ENCODE data around the gene MAML2. TPM values are rescaled to one million over a fixed set of nuclear protein-coding genes. Genes with fewer than 3 reads are reported as not detected.
A peak's percentile ranks its signal among the peaks of the same experiment; 100 is the strongest.
"Not testable (repeated sequence)": the region's sequence is repeated elsewhere in the genome, so short reads cannot be mapped to it uniquely, and the experiment has no call there.

Gene MAML2
- total RNA-seq, 2 experiments from 2014 or later = 19.2 to 19.3 TPM

GRCh38 chr11:96272529-96273222 lies 70.3 kb downstream of the MAML2 start:
- DNase-seq = no peak
- ChIA-PET CTCF (no interaction called here), POLR2A (no interaction called here)
- H3K4me1 Mint-ChIP-seq = peaks cover 28% of the 10 kb centered on the region
- H3K9me3 Mint-ChIP-seq = peaks cover 4% of the 10 kb centered on the region
- peaks cover 45% of the 10 kb centered on the region for H3K36me3 Mint-ChIP-seq (ENCODE audit: low read depth)
- no peak overlapping the region for H3K27ac Mint-ChIP-seq
- no peaks in the 10 kb centered on the region for H3K27me3 Mint-ChIP-seq
- no peak overlapping the region for H3K4me3 Mint-ChIP-seq

- no peak for DNase-seq
- H3K9me3 Mint-ChIP-seq = peaks cover 4% of the 10 kb centered on the region
- H3K27me3 Mint-ChIP-seq = no peaks in the 10 kb centered on the region
- H3K4me3 Mint-ChIP-seq = no peak overlapping the region
- H3K4me1 Mint-ChIP-seq = peaks cover 36% of the 10 kb centered on the region
- ChIA-PET CTCF (no interaction called here), POLR2A (no interaction called here)
- no peak overlapping the region for H3K27ac Mint-ChIP-seq
- H3K36me3 Mint-ChIP-seq (ENCODE audit: low read depth) = peaks cover 43% of the 10 kb centered on the region
Measured at GRCh38 chr11:96271777-96272176, 71.2 kb downstream of the MAML2 start.

GRCh38 chr11:96271352-96271751 lies 71.6 kb downstream of the MAML2 start:
- H3K4me3 Mint-ChIP-seq, H3K27me3 Mint-ChIP-seq, H3K9me3 Mint-ChIP-seq, POLR2A ChIA-PET, H3K27ac Mint-ChIP-seq, DNase-seq, CTCF ChIA-PET: not testable (repeated sequence)
- Mint-ChIP-seq H3K4me1 (peaks cover 41% of the 10 kb centered on the region), H3K36me3 (ENCODE audit: low read depth) (peaks cover 40% of the 10 kb centered on the region)

DNA sequence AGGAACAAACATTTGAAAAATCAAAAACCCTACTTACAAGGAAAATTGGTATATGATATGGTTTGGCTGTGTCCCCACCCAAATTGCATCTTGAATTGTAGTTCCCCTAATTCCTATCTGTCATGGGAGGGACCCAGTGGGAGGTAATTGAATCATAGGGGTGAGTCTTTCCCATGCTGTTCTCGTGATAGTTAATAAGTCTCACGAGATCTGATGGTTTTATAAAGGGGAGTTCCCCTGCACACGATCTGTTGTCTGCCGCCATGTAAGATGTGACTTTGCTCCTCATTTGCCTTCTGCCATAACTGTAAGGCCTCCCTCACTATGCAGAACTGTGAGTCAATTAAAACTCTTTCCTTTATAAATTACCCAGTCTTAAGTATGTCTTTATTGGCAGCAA lies 74.5 kb downstream of the MAML2 start:
- Mint-ChIP-seq H3K4me1 (peaks cover 58% of the 10 kb centered on the region), H3K36me3 (ENCODE audit: low read depth) (peaks cover 43% of the 10 kb centered on the region)
- not testable (repeated sequence) for DNase-seq, H3K4me3 Mint-ChIP-seq, H3K27ac Mint-ChIP-seq, H3K9me3 Mint-ChIP-seq, H3K27me3 Mint-ChIP-seq
- ChIA-PET CTCF (interaction anchor here (1.8 to 3.2 kb wide), 2 partner anchors 74 to 75 kb away, joined by 7 to 16 read pairs; partner anchors contain the start of gene MAML2), POLR2A (interaction anchor here (1.9 kb wide), 1 partner anchor 10 kb away, joined by 13 read pairs; no protein-coding TSS in a partner anchor)

DNA sequence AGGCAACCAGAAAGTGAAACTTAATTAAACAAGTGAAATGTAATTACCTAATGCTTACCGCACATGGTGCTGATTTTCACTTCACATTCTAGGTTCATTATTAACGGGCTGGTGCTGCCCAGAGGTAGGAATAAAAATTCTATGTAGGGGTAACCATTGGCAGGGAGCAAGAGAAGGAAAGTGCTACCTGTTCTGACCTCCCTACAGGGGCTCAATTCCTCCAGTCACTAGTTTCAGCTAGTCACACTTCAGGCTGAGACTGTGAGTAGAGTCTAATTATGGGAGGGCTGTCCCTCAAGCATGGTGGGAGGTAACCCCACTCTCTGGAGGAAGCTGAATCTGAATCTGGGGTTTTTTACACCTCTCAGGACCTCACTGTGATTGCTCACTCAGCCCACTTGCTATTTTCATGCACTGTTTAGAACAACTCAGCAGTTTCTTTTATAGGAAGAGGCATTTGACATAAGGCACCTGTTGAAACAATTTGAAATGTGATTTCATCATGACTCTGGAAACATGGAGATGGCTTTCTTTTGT lies 75.4 kb downstream of the MAML2 start:
- H3K27me3 Mint-ChIP-seq = no peaks in the 10 kb centered on the region

GRCh38 chr11:96267001-96267495 lies 75.9 kb downstream of the MAML2 start:
- peaks cover 4% of the 10 kb centered on the region for H3K9me3 Mint-ChIP-seq
- no peaks in the 10 kb centered on the region for H3K27me3 Mint-ChIP-seq
- peak overlapping the region; percentile 76 for H3K27ac Mint-ChIP-seq
- H3K4me3 Mint-ChIP-seq = peak overlapping the region; percentile 46
- H3K36me3 Mint-ChIP-seq (ENCODE audit: low read depth) = peaks cover 43% of the 10 kb centered on the region
- DNase-seq = no peak
- POLR2A ChIA-PET = interaction anchor here (1.0 to 2.6 kb wide), 7 partner anchors 8 to 76 kb away, joined by 3 to 13 read pairs (median 6); partner anchors contain the start of gene MAML2
- CTCF ChIA-PET = interaction anchor here (1.0 to 3.2 kb wide), 3 partner anchors 23 to 77 kb away, joined by 3 to 16 read pairs (median 7); partner anchors contain the start of gene MAML2
- peaks cover 62% of the 10 kb centered on the region for H3K4me1 Mint-ChIP-seq

More for the DNA sequence above, 75.4 kb downstream of the MAML2 start:
- ChIA-PET POLR2A (interaction anchor here (1.0 to 2.6 kb wide), 7 partner anchors 9 to 75 kb away, joined by 3 to 13 read pairs (median 6); partner anchors contain the start of gene MAML2), CTCF (interaction anchor here (1.0 to 3.2 kb wide), 2 partner anchors 75 to 77 kb away, joined by 3 to 16 read pairs; partner anchors contain the start of gene MAML2)
- Mint-ChIP-seq H3K27ac (peak overlapping the region; percentile 76), H3K4me3 (peak overlapping the region; percentile 46), H3K9me3 (peaks cover 4% of the 10 kb centered on the region), H3K36me3 (ENCODE audit: low read depth) (peaks cover 46% of the 10 kb centered on the region), H3K4me1 (peaks cover 61% of the 10 kb centered on the region)
- peak; percentile 34 for DNase-seq

- no peak overlapping the region for H3K27ac Mint-ChIP-seq
- no peak for DNase-seq
- CTCF ChIA-PET = interaction anchor here (2.2 to 3.2 kb wide), 2 partner anchors 22 to 76 kb away, joined by 7 to 16 read pairs; partner anchors contain the start of gene MAML2
- no peak overlapping the region for H3K4me3 Mint-ChIP-seq
- POLR2A ChIA-PET = interaction anchor here (2.2 to 2.6 kb wide), 2 partner anchors 10 to 77 kb away, joined by 12 to 13 read pairs; partner anchors contain the start of gene MAML2
- no peaks in the 10 kb centered on the region for H3K27me3 Mint-ChIP-seq
- H3K36me3 Mint-ChIP-seq (ENCODE audit: low read depth) = peaks cover 34% of the 10 kb centered on the region
- H3K4me1 Mint-ChIP-seq = peaks cover 60% of the 10 kb centered on the region
- H3K9me3 Mint-ChIP-seq = no peaks in the 10 kb centered on the region
Measured at GRCh38 chr11:96265972-96266371, 77.0 kb downstream of the MAML2 start.

DNA sequence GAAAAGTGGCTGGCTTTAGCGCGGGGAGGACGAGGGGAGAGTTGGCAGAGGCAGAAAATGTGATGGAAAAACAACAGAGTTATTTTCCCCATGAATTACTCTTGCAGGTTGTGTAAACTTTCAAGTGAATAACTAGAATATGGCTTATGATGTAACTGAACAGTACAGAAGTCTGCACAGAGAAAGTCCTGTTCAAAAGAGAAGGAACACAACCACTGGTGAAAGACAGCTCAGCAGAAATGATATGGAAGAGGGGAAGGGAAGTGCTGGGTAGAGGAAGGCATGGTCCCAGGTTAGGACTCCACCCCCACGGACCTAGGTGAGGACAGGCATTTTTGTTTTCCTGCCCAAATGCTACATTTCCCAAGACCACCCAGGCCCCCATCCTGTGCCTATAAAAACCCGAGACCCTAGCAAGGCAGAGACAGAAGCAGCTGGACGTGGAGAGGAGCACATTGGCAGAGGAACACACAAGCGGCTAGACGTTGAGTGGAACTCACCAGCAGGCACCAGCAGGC lies 77.7 kb downstream of the MAML2 start:
- peaks cover 66% of the 10 kb centered on the region for H3K4me1 Mint-ChIP-seq
- H3K27ac Mint-ChIP-seq = no peak overlapping the region
- peaks cover 27% of the 10 kb centered on the region for H3K36me3 Mint-ChIP-seq (ENCODE audit: low read depth)
- DNase-seq = no peak
- H3K27me3 Mint-ChIP-seq = no peaks in the 10 kb centered on the region
- no peak overlapping the region for H3K4me3 Mint-ChIP-seq
- ChIA-PET CTCF (interaction anchor here (0.9 to 3.2 kb wide), 4 partner anchors 21 to 78 kb away, joined by 3 to 16 read pairs (median 5); partner anchors contain the start of gene MAML2), POLR2A (no interaction called here)
- no peaks in the 10 kb centered on the region for H3K9me3 Mint-ChIP-seq

DNA sequence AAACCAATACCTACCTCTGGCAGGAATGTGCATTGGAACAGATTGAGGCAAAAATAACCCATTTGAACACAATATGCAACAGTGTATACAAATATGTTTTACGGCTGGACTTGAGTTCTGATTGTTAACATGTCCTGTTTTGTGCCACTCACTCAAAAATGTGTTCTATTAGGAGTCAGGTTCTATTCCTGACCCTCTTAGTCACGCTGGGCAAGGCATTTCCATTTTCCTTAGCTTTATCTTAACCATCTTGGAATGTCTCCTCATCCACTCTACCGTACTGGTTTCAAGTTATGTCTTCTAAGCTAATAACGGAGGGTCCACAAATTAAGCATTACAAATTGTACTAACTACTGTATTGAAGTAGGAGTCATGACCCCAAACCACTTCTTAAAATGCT lies 78.6 kb downstream of the MAML2 start:
- H3K4me1 Mint-ChIP-seq = peaks cover 75% of the 10 kb centered on the region
- no peaks in the 10 kb centered on the region for H3K9me3 Mint-ChIP-seq
- no peaks in the 10 kb centered on the region for H3K27me3 Mint-ChIP-seq
- H3K36me3 Mint-ChIP-seq (ENCODE audit: low read depth) = peaks cover 22% of the 10 kb centered on the region
- no peak overlapping the region for H3K27ac Mint-ChIP-seq
- DNase-seq = no peak
- H3K4me3 Mint-ChIP-seq = no peak overlapping the region
- CTCF ChIA-PET = interaction anchor here (0.9 to 1.2 kb wide), 2 partner anchors 74 to 79 kb away, joined by 3 read pairs; partner anchors contain the start of gene MAML2
- POLR2A ChIA-PET = interaction anchor here (0.5 kb wide), 1 partner anchor 79 kb away, joined by 3 read pairs; no protein-coding TSS in a partner anchor

GRCh38 chr11:96263238-96263763 lies 79.7 kb downstream of the MAML2 start:
- Mint-ChIP-seq H3K27ac (no peak overlapping the region), H3K4me1 (peaks cover 78% of the 10 kb centered on the region), H3K9me3 (no peaks in the 10 kb centered on the region), H3K4me3 (no peak overlapping the region), H3K36me3 (ENCODE audit: low read depth) (peaks cover 23% of the 10 kb centered on the region), H3K27me3 (no peaks in the 10 kb centered on the region)
- CTCF ChIA-PET = interaction anchor here (1.5 kb wide), 1 partner anchor 80 kb away, joined by 5 read pairs; the partner anchor contains the start of gene MAML2
- DNase-seq = no peak
- POLR2A ChIA-PET = interaction anchor here (1.0 to 1.4 kb wide), 3 partner anchors 20 to 78 kb away, joined by 3 to 5 read pairs (median 3); no protein-coding TSS in a partner anchor

GRCh38 chr11:96260532-96260931 lies 82.5 kb downstream of the MAML2 start:
- ChIA-PET POLR2A (interaction anchor here (0.7 to 0.9 kb wide), 2 partner anchors 11 to 470 kb away, joined by 3 read pairs; partner anchors contain the start of gene CEP57), CTCF (interaction anchor here (1.7 kb wide), 1 partner anchor 83 kb away, joined by 6 read pairs; the partner anchor contains the start of gene MAML2)
- Mint-ChIP-seq H3K4me3 (no peak overlapping the region), H3K4me1 (peaks cover 81% of the 10 kb centered on the region), H3K9me3 (no peaks in the 10 kb centered on the region), H3K36me3 (ENCODE audit: low read depth) (peaks cover 29% of the 10 kb centered on the region), H3K27ac (no peak overlapping the region), H3K27me3 (no peaks in the 10 kb centered on the region)
- DNase-seq = no peak

DNA sequence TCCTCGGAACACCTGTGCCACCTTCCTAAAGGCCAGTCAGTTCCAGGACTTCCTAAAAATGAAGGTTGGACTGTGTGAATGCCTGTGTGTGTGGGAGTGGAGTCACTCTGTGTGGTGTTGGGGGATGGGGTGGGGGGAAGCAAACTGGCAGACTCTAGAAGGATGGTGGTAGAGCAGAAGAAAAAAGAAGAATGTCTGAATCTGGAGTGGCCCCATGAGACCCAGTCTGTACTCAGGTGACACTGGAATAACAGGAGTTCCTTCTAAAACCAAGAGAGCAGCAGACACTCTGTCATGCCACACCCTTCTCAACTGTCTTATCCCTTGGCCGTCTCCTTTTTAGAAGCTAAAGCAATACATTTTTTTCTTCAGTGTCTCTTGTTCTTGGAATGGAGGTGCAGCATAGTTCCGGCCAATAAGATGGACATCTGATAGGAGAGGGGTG lies 82.9 kb downstream of the MAML2 start:
- H3K27ac Mint-ChIP-seq = no peak overlapping the region

More for the DNA sequence above, 82.9 kb downstream of the MAML2 start:
- no peaks in the 10 kb centered on the region for H3K27me3 Mint-ChIP-seq
- H3K9me3 Mint-ChIP-seq = no peaks in the 10 kb centered on the region
- H3K4me1 Mint-ChIP-seq = peaks cover 81% of the 10 kb centered on the region
- no peak for DNase-seq
- POLR2A ChIA-PET = interaction anchor here (0.7 to 2.2 kb wide), 4 partner anchors 7 to 469 kb away, joined by 3 to 17 read pairs (median 8); partner anchors contain the start of gene CEP57
- CTCF ChIA-PET = interaction anchor here (1.7 kb wide), 1 partner anchor 83 kb away, joined by 6 read pairs; the partner anchor contains the start of gene MAML2
- no peak overlapping the region for H3K4me3 Mint-ChIP-seq
- peaks cover 33% of the 10 kb centered on the region for H3K36me3 Mint-ChIP-seq (ENCODE audit: low read depth)

All from activated CD4-positive, alpha-beta memory T cell treated with anti-CD3 and anti-CD28 coated beads, Interleukin-2, amount 10 ng/mL, durations not matched to agents 7 days and 5 days (primary cell).